ENCODE results near the gene NRXN3. TPM values are rescaled to one million over a fixed set of nuclear protein-coding genes. Genes with fewer than 3 reads are reported as not detected.
A peak's percentile ranks its signal among the peaks of the same experiment; 100 is the strongest.

The NRXN3 gene
- 1 to 10 TPM; 1.6 to 1.9 TPM for total RNA-seq
- long read RNA-seq, result 0 reads

DNA sequence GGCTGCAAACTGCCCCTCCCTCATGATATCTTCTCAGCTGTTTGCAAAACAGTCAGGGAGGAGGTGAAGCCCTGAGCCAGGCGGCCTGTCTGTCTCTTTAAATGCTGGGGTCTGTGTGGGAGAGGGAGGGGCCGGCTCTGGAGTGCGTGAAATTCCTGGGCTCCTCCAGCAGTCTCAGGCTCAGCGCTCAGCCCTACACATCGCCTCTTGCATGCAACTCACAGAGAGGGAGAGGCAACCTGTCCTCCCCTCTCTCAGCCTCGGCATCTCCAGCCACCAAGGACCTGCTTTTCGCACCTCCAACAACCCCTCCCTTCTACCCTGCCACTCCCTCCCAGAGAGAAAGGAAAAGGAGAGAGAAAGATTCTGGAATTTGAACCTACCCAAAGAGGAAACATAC, at the start of gene NRXN3:
TSS of gene NRXN3 (plus strand) at position 171 of the 400 bp plus-strand sequence. CDS start 72,721 bp downstream, outside the sequence.
- ATAC-seq (peak in 1 of 2 donors; percentile 72), DNase-seq (no peak)
- intact Hi-C loops (cut with DNase I), result no loop called here

DNA sequence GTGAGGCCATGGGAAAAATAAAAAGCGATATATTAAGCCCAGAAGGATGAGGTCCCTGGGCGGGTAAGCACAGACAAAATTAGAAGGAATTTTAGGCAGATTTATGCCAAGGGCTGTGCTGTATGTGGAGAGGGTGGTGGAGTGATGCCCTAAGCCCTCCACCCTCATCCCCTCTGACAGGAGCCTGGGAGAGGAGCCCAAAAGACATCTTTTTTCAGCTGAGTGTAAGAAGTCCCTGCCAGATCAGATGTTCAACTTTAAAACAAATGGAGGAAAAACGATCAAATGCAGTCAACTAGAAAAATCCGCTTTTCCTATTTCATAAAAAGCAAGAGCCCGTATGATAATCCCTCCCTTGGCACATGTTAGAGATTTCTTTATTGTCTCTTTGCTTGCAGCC, 47.7 kb upstream of the NRXN3 start:
- no peak for ATAC-seq
- DNase-seq, result no peak
- intact Hi-C loops (cut with DNase I), result no loop called here

DNA sequence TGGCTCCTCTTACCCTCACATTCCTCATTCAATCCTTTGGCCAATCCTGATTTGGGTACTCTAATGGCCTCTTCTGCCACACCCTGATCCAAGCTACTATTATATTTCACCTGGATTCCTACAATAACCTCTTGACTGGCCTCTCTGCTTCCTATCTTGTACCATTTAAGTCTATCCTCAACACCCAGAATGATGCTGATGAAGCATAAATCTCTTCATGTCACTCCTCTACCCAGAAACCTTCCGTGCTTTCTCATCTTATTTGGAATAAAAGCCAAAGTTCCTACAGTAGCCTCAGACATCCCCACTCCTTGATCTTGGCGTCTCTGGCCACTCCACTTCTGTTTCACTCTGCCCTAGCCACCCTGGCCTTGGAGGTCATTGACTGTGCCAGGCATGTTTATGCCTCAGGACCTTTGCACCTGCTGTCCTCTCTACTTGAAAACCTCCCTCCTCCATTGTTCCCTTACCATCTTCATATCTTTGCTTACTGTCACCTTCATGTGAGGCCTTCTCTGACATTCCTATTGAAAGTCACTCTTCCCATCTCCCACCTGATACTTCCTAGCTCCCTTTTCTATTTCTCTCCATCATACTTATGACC, 46.4 kb upstream of the NRXN3 start:
- DNase-seq (no peak), ATAC-seq (no peak)
- intact Hi-C loops (cut with DNase I), result no loop called here

DNA sequence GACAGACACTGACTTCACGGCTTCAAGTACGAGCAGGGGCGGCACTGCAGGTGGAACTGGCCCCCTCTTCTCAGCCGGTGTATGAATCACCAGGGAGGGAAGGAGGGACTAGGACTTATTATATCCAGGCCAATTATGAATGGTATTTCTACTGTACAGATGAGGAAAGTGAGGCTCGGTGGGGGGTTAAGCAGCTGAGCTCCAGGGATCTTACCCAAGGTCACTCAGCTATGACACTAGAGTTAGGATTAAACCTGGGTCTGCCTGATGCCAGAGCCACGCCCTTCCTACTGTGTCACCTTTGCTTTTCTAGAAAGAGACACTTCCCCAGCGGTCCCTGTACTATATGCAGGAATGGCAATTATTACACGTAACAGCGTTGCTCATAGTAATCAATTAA, 42.2 kb upstream of the NRXN3 start:
- intact Hi-C loops (cut with DNase I), result no loop called here
- ATAC-seq, result no peak
- no peak for DNase-seq

DNA sequence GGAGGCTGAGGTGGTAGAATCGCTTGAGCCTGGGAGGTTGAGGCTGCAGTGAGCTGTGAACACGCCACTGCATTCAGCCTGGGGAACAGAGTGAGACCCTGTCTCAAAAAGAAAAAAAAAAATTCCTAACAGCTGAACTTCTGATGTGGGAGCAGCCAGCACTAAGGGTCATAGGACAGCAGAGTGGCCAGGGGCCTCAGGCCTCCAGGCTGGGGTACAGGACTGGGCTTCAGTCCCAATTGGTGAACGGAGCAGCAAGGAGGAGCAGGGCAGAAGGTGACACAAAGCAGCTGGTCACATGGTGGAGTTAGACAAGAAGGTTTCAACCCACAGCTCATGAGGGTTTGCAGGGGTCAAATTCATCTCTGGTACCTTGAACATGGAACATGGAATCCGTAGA, 40.8 kb upstream of the NRXN3 start:
- intact Hi-C loops (cut with DNase I), result no loop called here
- DNase-seq (no peak), ATAC-seq (no peak)

DNA sequence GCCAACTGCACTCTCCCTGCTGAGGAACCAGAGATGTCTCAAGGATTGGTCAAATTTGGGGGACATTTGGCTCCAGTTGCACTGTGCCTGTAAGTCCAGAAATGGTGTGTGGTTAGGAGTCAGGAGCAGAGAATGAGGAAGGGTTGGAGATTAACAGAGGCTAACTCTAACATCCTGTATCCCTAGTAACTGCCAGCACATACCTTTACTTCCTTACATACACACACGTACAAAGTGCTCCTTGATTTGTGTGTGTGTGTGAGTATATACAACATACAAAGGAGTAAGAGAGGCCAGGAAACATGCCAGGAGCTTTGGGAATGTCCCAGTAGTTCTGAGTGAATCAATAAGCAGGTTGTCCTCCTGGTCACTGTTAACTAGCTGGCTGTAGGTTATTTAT, 39.8 kb upstream of the NRXN3 start:
- ATAC-seq, result no peak
- no peak for DNase-seq
- intact Hi-C loops (cut with DNase I), result no loop called here

DNA sequence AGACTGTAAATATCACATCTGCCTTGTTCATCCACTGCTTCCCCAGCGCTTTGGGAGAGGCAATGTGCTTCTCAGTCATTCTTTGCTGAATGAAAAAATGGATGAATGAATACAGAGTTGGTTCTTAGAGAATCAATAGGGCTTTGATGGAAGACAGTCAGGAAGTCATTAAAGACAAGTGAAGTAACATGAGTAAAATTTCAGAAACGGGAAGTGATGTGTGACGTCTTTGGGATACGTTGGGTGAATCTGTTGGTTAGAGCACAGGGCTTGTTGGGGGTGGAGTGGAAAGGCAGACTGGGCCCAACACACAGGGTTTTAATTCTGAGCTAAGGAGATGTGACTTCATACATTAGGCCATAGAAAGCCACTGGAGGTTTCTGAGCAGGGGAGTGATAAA, 39.0 kb upstream of the NRXN3 start:
- no peak for ATAC-seq
- intact Hi-C loops (cut with DNase I), result no loop called here
- no peak for DNase-seq

DNA sequence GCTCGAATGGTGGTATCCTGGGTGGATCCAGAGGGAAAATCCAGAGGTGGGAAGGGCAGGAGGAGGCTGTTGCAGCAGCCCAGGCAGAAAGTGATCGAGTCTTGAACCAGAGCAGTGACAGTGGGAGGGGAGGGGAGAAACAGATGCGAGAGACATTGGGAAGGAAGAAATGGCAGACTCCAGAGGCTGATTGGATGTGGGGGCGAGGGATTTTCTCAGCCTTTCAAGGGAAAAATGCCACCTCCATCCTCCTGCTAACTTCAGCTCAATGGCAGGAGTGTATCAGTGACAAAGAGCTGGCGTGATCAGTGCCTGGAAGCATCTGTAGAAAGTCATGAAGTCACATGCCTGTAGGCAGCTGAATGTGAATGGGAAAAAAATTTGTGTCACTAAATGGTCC, 38.6 kb upstream of the NRXN3 start:
- intact Hi-C loops (cut with DNase I), result no loop called here
- ATAC-seq (no peak), DNase-seq (no peak)

DNA sequence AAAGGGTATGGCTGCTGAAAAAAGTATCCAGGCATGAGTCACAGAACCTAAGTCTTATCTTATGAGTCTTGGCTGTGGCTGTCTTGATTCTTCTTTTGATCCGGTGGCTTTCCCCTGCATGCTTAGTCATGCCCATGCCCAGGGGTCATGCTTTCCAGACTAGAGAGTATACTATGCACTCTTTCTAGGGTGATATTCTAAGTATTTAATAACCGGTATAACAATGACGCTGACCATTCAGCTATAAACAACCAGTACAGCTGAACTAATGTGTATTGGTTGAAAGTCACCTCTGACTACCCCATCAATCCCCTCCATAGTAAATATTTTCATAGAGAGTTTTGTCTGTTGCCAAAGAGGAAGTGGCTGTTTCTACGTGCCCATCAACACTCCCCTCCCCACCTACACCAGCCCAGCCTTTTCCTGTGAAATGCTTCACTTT, 34.7 kb upstream of the NRXN3 start:
- intact Hi-C loops (cut with DNase I), result no loop called here
- ATAC-seq (no peak), DNase-seq (no peak)

DNA sequence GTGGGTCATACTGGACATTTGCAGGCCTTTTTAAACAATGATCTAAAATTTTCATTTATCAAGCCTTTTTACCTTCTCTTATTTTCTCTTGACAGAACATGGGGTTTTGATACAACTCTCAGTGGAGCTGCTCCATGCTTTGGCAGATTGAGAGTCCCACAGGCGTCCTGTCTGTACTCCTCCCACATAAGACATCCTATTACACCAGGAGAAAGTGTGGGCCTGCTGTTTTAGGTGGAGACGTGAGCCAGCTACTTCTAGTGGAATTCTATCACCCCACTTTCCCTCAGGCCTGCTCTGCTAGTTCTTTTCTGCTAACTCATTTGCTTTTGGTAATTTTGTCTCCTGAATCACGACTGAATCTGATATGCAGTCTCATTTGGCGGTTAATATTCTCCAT, 33.5 kb upstream of the NRXN3 start:
- no peak for DNase-seq
- intact Hi-C loops (cut with DNase I), result no loop called here
- ATAC-seq, result no peak

DNA sequence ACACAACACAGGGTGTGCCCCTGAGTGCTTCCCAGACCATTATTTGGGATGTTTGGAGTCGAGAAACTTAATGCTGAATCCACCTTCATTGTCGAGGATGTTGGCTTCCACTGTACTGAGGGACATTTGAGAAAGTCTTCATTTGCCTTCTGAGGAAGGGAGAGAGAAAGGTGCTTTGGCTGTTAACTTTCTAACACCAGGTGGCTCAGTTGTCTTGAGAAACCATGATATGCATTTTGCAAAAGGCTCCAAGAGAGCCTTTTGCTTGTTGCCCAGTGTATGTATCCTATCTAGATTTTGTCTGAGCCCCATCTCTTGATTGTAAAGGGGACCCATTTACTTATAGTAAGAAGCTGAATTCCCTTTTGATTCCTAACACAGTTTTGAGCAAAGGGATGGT, 28.6 kb upstream of the NRXN3 start:
- ATAC-seq, result no peak
- DNase-seq, result no peak
- intact Hi-C loops (cut with DNase I), result no loop called here

DNA sequence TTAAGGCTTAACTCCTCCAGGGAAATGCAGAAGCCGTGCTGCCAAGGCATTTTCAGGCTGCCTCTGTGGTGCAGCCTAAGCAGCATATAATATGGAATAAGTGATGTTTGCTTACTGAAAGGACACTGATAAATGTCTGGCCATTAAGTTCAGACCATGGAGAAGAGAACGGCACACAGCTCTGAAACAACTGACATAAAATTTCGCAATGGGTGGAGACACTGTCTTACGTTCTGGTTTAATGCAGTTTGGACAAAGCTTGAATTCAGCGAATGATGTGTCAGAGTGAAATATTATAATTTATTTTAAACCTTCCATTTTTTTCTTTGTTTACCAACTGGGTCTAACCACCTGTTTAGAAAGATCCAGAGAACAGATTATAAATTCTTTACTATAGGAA, 27.2 kb upstream of the NRXN3 start:
- no peak for DNase-seq
- intact Hi-C loops (cut with DNase I), result no loop called here
- ATAC-seq, result no peak

DNA sequence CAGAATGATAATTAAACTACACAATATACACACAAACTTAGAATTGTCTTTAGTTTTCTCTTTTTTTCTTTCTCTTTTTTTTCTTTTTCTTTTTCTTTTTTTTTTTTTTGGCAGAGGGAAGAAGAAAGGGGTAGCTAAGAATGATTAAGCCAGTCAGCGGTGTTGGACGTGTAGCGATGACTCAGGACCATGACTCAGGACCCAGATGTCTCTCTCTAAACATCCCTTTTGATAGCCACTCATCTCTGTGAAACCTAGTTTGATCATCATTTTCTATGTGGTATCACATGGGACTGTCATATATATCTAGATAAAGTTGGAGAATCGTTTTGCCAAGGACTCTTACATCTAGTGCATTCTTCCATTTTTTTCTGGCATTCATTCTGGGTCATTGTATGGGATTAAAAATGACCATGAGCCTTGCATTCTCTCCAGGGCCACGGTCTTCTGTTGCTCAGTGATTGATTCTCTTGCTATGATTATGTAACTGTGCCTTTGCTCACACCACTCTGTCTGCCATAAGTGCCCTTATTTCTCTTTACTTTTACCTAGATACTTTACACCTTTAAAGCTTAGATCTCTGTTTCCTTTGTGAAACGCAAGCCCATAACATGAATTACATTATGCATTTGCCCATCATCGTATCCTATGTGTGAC, 26.6 kb upstream of the NRXN3 start:
- ATAC-seq, result no peak
- intact Hi-C loops (cut with DNase I), result no loop called here
- no peak for DNase-seq

DNA sequence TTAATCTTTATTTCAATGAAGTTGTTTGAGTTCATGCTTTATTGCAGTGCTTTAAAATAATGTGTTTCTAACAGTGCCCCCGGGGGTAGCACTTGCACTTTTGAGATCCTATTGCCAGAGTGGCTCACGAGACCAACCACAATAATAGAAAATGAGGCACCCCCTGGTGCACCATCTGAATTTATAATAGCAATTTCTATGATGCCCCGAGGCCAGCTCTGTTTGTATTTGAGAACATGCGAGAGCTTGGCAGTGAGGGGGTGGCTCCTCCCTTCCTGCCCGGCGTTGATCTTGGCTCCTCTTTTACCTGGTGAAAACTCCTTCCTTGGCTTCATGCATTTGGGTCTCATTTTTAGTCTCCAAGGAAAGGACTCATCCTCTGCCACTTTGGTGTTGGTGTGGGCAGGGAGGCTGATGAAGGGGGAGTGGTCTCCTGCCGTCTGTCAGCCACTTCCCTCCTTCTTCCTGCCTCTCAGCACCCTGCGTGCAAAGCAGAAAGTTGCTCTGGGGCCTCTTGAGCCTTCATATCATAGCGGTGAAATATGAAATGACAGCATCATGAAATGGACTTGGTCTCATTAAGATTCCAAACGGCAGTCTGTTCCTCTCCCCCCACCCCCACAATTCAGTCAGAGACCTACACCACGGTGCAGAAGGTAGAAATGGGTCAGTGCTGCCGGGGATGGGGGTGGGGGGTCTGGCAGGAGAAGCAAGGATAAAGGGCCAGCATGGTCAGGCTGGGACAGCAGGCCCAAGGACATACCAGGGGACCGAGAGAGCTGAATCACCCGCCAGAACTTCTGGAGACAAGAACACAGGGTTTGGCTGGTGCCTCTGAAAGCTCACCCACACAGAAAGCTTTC, 17.7 kb upstream of the NRXN3 start:
- ATAC-seq, result no peak
- intact Hi-C loops (cut with DNase I), result loop anchor here in 1 of 2 donors (10.0 kb wide), 1 partner anchor 288 kb away; no protein-coding TSS in a partner anchor
- no peak for DNase-seq

DNA sequence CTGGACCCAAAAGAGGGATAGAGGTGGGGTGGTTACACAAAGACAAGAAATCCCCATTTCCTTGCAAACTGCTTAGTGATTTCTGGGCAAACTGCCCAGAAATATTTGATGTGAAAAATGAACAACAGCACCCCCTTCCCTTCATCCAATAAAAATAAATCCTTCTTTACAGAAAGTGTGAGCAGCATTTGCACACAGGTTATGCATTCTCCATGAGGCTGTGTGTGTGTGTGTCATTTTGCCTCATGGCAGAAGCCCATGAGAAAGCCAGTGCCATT, 17.2 kb upstream of the NRXN3 start:
- intact Hi-C loops (cut with DNase I), result loop anchor here in 1 of 2 donors (10.0 kb wide), 1 partner anchor 288 kb away; no protein-coding TSS in a partner anchor
- ATAC-seq (no peak), DNase-seq (no peak)

DNA sequence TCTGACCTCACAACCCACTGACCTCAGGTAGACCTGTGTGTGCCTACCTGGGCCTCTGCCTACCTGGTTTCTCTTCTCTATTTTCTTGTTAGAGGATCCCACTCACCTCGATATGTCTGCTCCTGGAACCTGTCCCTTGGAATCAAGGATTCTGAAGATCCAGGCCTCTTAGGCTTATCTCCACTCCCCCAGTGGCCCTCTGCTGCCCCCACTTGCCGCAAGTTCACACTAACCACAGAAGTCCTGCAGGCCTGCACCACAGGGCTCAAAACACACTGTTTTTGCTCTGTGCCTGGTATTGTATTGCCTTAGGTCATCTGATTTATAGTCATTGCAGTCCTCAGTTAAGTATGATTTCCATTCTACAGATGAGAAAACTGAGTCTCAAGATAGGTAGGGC, 15.3 kb upstream of the NRXN3 start:
- DNase-seq, result no peak
- intact Hi-C loops (cut with DNase I), result loop anchor here in 1 of 2 donors (10.0 kb wide), 1 partner anchor 290 kb away; no protein-coding TSS in a partner anchor
- ATAC-seq, result no peak

DNA sequence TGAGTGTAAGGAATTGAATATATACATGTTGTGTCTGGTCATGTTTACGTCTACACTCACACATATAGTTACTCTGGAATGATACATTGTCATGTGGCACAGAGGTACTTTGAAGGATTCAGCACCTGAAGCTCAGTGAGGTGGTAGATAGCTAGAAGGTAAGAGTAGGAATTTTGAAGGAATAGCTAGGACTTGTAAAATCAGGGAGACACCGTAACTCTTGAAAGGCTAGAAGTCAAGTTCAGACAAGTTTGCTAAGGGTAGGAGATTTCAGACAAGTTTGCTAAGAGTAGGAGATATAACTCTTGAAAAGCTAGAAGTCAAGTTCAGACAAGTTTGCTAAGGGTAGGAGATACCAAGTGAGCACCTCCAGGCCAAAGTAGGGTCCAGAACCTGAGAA, 14.0 kb upstream of the NRXN3 start:
- no peak for DNase-seq
- intact Hi-C loops (cut with DNase I), result loop anchor here in 1 of 2 donors (10.0 kb wide), 1 partner anchor 291 kb away; no protein-coding TSS in a partner anchor
- no peak for ATAC-seq

DNA sequence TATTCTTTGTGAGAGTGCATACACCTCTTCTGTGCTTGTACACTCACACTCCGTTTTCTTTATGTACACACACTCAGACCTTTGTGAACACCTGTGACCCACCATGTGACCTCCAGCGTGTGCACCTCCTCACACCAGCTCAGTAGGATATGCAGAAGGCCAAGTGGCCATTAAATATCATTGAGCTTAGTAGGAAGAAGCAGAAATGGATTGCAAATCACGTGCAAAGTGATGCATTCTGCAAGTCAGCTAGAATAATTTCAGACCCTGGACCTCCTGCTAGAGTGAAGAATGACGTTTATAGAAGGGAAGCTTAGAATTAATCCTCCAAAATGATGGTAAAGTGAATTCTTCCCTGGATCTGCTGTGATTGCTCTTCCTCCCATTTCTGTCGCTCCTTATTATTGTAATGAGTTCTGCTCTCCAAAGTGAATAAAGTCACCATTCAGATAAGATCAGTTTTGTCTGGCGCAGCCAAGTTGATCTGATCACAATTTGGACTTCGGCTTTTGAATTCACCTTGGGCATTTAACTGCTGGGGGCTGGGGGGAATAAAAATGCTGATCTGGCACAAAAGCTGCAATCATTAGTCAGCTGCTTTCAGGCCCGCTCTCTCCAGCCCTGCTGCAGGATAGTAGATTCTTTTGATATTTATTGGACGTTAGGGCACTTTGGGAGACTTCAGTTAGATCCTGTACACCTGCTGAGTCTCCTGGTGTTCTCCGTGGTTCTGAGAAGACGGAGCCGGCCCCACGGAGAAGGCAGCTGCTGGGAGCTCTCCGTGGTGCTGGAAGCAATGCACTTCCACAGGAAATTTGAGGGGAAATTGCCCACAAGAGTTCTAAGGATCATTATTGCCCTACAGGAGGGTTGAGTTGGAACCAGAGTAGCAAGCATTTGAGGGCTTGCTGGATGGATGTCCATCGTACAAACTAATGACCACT, 12.4 kb upstream of the NRXN3 start:
- intact Hi-C loops (cut with DNase I), result loop anchor here in 1 of 2 donors (10.0 kb wide), 1 partner anchor 293 kb away; no protein-coding TSS in a partner anchor
- ATAC-seq (no peak), DNase-seq (peak; percentile 35)

DNA sequence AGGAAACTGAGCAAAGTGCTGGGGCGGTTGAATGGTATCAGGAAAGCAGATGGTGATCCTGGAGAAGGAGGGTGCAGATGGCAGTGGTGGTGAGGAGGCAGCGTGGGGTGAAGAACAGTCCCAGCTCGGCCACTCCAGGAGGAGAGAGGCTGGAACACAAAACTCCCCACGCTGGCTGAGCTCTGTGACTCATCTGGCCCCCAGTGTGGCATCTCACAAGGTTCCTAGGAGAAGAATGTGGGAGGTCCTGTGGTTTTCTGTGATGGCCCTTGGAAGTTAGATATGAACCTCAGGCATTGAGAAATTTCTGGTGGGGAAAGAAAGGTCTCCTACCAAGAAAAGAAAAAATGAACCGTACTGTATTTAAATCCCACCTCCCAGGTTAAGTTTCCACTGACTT, 8.0 kb upstream of the NRXN3 start:
- intact Hi-C loops (cut with DNase I), result no loop called here
- no peak for ATAC-seq
- no peak for DNase-seq
